NCI-H1105 (cell line): Measurements from ENCODE around the gene CACNG8.
"Not testable (repeated sequence)": the region's sequence is repeated elsewhere in the genome, so short reads cannot be mapped to it uniquely, and the experiment has no call there.

Experiments used
- DNase-seq: peaks from one replicate; lab custom pipeline; 2025; lab: John Stamatoyannopoulos, UW

CACNG8 gene

GRCh38 chr19:54035215-54036178, 72.8 kb downstream of the CACNG8 start:
- no peak for DNase-seq

DNA sequence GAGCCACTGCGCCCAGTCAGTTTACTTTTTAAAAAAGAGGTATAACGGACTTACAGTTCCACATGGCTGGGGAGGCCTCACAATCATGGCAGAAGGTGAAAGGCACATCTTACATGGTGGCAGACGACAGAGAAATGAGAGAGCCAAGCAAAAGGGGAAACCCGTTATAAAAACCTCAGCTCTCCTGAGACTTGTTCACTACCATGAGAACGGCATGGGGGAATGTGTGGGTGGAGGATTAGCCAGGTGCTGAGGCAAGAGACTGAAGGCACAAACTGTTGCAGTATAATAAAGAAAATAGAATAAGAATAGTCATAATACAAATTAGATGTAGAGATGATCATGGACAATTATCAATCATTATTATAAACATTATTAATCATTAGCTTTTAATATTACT, 73.8 kb downstream of the CACNG8 start:
- DNase-seq: not testable (repeated sequence)
